HG03025 (cell line): ENCODE results near the gene MRAS.
"Not testable (repeated sequence)": the region's sequence is repeated elsewhere in the genome, so short reads cannot be mapped to it uniquely, and the experiment has no call there.

ENCODE experiments used
- ATAC-seq: cut with Tn5 transposase; IDR thresholded peaks from one replicate; pipeline ENCODE4 v1.9.1; 2021; ENCODE audit warnings: mild to moderate bottlenecking, moderate library complexity; ENCODE audit not compliant: unreplicated experiment, low FRiP score

MRAS gene

GRCh38 chr3:138365253-138365555, 16.8 kb downstream of the MRAS start:
- no peak for ATAC-seq

GRCh38 chr3:138366006-138366759, 17.8 kb downstream of the MRAS start:
- ATAC-seq = no peak

GRCh38 chr3:138367326-138367850, 19.0 kb downstream of the MRAS start:
- no peak for ATAC-seq

DNA sequence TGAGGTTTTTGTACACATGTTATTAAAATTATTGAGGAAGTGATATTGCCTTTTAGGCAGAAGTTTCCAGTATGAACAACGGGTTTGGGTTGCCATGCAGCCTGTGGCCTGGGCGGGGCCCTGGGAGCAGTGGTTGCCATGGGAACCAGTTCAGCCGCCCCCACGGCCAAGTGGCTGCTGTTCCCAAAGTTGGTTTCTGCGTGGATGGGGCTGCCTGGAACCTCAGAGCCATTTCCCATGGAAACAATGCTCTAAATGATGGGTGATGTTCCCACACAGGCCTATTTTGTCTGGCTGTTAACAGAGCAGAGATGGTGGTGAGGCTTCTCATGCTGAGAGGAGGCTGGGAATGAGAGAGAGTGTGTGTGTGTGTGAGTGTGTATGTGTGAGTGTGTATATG, 19.5 kb downstream of the MRAS start:
- ATAC-seq = no peak

DNA sequence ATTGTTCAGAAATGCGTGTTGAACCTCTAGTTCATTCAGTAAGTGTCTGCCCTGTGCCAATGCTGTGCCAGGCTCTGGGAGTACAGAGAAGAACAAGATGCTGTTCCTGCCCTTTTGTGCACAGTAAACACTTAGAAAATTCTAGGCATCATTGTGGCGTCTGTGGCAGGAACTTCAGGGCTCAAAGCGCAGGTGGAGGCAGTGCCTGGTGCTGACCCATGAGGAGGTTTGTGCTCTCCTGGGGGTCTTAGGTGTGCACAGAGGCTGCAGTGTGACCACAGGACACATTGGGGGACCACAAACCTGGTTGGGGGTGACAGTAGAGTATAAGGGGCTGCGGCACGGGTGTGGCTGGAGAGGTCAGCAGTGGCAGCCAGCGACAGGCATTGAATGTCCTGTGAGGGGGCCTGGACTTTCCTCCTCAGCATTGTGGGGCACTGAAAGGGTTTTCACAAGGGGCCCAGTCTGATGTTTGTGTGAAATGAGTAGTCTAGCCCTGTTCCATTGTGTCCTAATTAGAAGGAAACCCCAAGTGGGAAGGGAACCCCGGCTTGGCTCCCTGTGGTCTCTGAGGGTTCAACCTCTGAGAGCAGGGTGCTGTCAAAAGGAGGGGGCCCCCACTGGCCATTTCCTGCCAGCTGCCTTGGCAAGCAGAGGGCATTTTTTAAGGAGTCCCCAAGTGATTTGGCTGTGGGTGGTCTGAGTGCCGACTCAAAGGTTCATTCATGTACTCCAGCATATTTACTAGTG, 20.9 kb downstream of the MRAS start:
- no peak for ATAC-seq

- no peak for ATAC-seq
Measured at GRCh38 chr3:138370321-138370720, 21.9 kb downstream of the MRAS start.

DNA sequence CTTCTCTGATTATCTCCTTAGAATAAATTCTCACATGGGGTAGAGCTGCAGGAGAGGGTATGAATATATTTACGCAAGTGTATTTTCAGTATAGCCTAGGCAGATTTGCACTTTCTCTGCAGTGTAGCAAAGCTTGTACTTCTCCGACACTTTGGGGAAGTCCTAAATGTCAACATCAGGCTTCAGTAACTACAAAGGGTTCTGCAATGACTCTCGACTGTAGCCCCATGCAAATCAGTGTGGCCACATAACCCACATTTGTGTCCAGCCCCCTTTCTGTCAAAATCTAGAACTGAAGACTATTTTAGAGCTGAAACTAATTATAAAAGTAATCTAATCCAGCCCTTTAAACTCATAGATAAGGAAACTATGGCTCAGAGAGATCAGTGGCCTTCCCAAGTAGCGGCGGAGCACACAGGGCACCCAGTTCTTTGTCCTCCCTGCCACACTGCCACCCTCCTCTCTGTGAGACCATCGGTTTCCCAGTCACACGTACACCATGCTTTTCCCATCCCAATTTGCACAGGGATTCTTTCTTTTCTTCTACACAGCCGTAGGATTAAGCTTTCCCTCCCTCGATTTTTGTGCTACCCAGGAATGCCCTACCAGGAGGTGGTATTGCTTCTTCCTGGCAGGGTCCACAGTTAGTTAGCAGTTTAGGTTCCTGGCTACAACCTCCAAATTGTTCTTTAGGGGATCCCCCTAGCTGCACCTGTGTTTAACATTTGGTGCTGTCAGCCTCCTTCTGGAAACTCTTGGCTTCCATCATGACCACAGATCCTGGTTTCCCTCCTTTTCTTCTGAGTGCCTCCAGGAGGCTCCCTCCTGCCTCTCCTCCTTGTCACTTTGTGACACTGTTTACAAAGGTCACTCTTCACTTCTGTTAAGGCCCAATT, 22.9 kb downstream of the MRAS start:
- peak; percentile 99 for ATAC-seq

GRCh38 chr3:138373087-138373735, 24.8 kb downstream of the MRAS start:
- no peak for ATAC-seq

GRCh38 chr3:138373736-138374094, 25.3 kb downstream of the MRAS start:
- no peak for ATAC-seq

GRCh38 chr3:138374573-138375134, 26.3 kb downstream of the MRAS start:
- ATAC-seq = no peak

GRCh38 chr3:138375447-138375846, 27.1 kb downstream of the MRAS start:
- no peak for ATAC-seq

GRCh38 chr3:138376663-138377062, 28.3 kb downstream of the MRAS start:
- no peak for ATAC-seq

DNA sequence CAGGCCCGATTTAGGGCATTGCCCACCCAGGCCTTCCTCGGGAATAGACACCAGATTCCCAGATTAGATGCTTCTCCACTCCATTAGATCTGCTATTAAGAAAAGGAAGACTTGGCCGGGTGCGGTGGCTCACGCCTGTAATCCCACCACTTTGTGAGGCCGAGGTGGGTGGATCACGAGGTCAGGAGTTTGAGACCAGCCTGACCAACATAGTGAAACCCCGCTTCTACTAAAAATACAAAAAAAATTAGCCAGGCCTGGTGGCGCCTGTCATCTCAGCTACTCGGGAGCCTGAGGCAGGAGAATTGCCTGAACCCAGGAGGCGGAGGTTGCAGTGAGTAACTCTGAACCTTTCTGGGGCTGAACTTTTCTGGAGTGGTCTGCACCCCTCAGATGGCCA, 28.8 kb downstream of the MRAS start:
- not testable (repeated sequence) for ATAC-seq

GRCh38 chr3:138377804-138378203, 29.4 kb downstream of the MRAS start:
- ATAC-seq = no peak

DNA sequence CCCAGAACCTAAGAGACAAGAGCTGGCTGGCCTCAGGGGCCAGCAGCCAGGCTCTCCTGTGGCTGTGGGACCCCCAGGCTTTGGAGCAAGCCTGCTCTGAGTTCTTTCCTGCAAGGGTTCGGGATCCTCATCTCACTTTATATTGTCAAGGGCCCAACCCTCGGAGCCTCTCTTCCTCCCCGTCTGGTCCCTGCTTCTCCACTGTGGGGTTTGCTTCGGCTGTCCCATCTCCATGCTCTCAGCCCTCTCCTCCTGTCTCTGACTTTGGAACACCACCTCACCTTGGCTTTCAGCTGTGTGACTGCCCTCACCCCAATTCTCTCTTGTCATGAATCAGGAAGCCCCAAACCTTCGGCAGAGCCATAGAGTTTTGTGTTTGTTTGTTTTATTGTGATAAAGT, 30.0 kb downstream of the MRAS start:
- ATAC-seq = no peak

GRCh38 chr3:138378990-138379389, 30.6 kb downstream of the MRAS start:
- ATAC-seq = no peak

GRCh38 chr3:138381413-138381901, 33.1 kb downstream of the MRAS start:
- ATAC-seq = no peak

GRCh38 chr3:138381950-138382715, 33.8 kb downstream of the MRAS start:
- ATAC-seq = no peak

DNA sequence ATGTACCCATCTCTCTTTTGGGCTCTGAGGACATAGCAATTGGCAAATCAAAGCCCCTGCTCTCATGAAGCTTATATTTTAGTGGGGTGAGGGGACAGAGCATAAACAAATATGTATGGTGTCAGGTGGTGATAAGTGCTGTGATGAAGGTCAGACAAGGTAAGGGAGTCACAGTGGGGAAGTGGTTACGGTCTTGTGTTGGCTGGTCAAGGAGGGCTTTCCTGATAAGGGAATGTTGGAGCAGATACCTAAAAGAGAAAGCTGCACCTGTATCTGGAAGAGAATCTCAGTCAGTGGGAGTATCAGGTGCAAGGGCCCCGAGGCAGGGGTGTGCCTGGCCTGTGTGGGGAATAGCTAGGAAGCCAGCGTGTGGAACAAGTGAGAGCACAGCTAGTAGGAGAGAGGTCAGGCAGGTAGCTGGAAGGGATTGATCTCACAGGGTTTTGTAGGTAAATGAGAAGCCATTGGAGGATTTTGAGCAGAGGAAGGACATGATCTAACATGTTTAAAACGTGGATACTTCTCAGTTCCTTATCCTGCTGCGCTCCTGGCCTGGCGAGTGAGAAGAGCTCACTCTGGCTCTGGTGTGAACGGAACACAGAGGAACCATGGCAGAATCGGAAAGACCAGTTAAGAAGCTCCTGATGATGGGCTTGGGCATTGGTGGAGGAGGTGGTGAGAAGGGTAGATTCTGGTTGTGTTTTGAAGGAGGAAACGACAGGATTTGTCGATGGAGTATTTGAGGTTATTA, 35.5 kb downstream of the MRAS start:
- no peak for ATAC-seq
